ENCODE results near the gene CERS6. TPM values are rescaled to one million over a fixed set of nuclear protein-coding genes. Genes with fewer than 3 reads are reported as not detected.

CERS6 gene
- polyA plus RNA-seq, 1 donor from 2014 or later, result 59.3 TPM

- Histone ChIP-seq H3K4me2 (ENCODE audit: low read length) (no peak overlapping the region), H2AFZ (ENCODE audit: low read depth, low read length) (no peak overlapping the region), H3K27ac (ENCODE audit: low read length) (no peak overlapping the region), H3K36me3 (ENCODE audit: insufficient read depth, low read length) (peaks cover 7% of the 10 kb centered on the region), H3K79me2 (replicated peaks; ENCODE audit: insufficient read depth, low read length) (peaks cover 4% of the 10 kb centered on the region), H3K9ac (ENCODE audit: low read length) (no peak overlapping the region), H3F3A (ENCODE audit: insufficient read depth, low read length, poor library complexity, severe bottlenecking) (no peaks in the 10 kb centered on the region), H3K27me3 (ENCODE audit: insufficient read depth, low read depth, low read length) (no peaks in the 10 kb centered on the region), H3K9me3 (ENCODE audit: low read length) (no peaks in the 10 kb centered on the region), H4K20me1 (ENCODE audit: insufficient read depth) (no peaks in the 10 kb centered on the region), H3K9me2 (ENCODE audit: insufficient read depth, low read length) (no peaks in the 10 kb centered on the region), H3K4me3 (ENCODE audit: low read length) (no peak overlapping the region)
- TF ChIP-seq CTCF (IDR thresholded peaks at IDR 0.05; ENCODE audit: poor library complexity, severe bottlenecking) (no peak), TAF1 (IDR thresholded peaks at IDR 0.05; ENCODE audit: low read depth) (no peak), RAD21 (conservative IDR thresholded peaks at IDR 0.05) (no peak), EZH2 (IDR thresholded peaks at IDR 0.05; ENCODE audit: borderline replicate concordance, insufficient read depth, low read length, poor library complexity, severe bottlenecking) (no peak), REST (IDR thresholded peaks at IDR 0.05; ENCODE audit: borderline replicate concordance) (no peak), EP300 (conservative IDR thresholded peaks at IDR 0.05; ENCODE audit: poor library complexity, severe bottlenecking) (no peak)
Measured at GRCh38 chr2:168692132-168692744, 236.2 kb downstream of the CERS6 start.

GRCh38 chr2:168694173-168694572, 238.1 kb downstream of the CERS6 start:
- Histone ChIP-seq H3K4me3 (ENCODE audit: low read length) (no peak overlapping the region), H3K4me2 (ENCODE audit: low read length) (no peak overlapping the region), H3K9me2 (ENCODE audit: insufficient read depth, low read length) (no peaks in the 10 kb centered on the region), H4K20me1 (ENCODE audit: insufficient read depth) (no peaks in the 10 kb centered on the region), H3K36me3 (ENCODE audit: insufficient read depth, low read length) (peaks cover 12% of the 10 kb centered on the region), H3K9ac (ENCODE audit: low read length) (no peak overlapping the region), H3K9me3 (ENCODE audit: low read length) (no peaks in the 10 kb centered on the region), H2AFZ (ENCODE audit: low read depth, low read length) (no peak overlapping the region), H3K79me2 (replicated peaks; ENCODE audit: insufficient read depth, low read length) (peaks cover 4% of the 10 kb centered on the region), H3K27me3 (ENCODE audit: insufficient read depth, low read depth, low read length) (no peaks in the 10 kb centered on the region), H3F3A (ENCODE audit: insufficient read depth, low read length, poor library complexity, severe bottlenecking) (no peaks in the 10 kb centered on the region), H3K27ac (ENCODE audit: low read length) (no peak overlapping the region)
- TF ChIP-seq REST (IDR thresholded peaks at IDR 0.05; ENCODE audit: borderline replicate concordance) (no peak), TAF1 (IDR thresholded peaks at IDR 0.05; ENCODE audit: low read depth) (no peak), EZH2 (IDR thresholded peaks at IDR 0.05; ENCODE audit: borderline replicate concordance, insufficient read depth, low read length, poor library complexity, severe bottlenecking) (no peak), SMC3 (conservative IDR thresholded peaks at IDR 0.05; ENCODE audit: poor library complexity) (no peak), RAD21 (conservative IDR thresholded peaks at IDR 0.05) (no peak), CTCF (IDR thresholded peaks at IDR 0.05; ENCODE audit: poor library complexity, severe bottlenecking) (no peak), EP300 (conservative IDR thresholded peaks at IDR 0.05; ENCODE audit: poor library complexity, severe bottlenecking) (no peak), POLR2AphosphoS5 (IDR thresholded peaks at IDR 0.05) (no peak), MXI1 (conservative IDR thresholded peaks at IDR 0.05; ENCODE audit: poor library complexity, severe bottlenecking) (no peak)
